ENCODE results near the gene PAIP2.
"Not testable (repeated sequence)": the region's sequence is repeated elsewhere in the genome, so short reads cannot be mapped to it uniquely, and the experiment has no call there.

The PAIP2 gene

DNA sequence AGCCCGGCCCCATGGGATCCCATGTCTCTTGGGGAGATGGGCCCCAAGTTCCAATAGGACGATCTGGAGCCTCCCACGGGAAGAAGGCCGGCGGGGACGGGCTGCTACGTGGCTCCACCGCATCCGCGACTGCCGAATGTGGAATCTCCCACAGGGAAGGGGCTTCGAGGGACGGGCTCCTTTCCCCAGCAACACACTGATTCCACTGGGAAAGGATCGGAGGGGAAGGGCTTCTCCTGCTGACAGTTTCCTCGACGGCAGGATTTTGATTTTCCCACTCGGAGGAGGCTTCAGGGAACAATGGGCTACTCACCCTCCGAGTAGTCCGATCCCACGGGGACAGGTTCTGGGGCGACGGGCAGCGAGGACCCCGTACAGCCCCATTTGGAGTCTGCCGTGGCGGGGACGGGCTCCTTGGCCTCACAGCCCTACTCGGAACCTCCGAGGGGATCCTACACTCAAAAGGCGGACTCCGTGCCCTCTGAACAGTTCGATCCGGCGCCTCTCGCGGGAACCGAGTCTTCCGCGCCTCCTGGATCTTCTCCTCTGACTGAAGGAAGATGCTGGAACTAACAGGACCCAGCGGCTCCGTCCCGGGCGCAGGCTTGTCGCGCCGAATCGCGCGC, 52.0 kb downstream of the PAIP2 start:
- no peak for DNase-seq

DNA sequence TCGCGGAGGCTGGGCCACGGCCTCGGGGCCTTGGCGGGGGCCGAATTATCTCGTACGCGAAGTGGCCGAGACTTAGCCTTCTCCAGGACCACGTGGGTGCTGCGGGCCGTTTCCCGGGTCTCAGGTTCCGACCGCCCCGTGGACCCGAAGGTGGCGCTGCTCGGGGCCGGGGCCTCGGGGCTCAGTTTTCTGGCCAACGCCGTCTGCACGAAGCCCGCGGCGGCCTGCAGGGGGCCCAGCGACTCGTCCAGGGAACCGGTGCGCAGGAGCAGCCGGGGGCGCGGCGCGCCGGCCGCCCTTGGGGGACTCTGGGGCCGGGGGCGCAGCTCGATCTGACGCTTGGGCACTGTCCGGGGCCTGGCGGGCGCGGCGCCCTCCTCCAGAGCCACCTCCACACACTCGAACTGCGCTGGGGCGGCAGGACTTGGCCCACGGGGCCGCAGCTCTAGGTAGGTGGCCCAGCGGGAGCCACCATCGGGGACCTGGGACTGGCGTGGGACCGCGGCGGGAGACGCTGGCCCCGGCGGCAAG, 52.5 kb downstream of the PAIP2 start:
- DNase-seq: peak; percentile 63

DNA sequence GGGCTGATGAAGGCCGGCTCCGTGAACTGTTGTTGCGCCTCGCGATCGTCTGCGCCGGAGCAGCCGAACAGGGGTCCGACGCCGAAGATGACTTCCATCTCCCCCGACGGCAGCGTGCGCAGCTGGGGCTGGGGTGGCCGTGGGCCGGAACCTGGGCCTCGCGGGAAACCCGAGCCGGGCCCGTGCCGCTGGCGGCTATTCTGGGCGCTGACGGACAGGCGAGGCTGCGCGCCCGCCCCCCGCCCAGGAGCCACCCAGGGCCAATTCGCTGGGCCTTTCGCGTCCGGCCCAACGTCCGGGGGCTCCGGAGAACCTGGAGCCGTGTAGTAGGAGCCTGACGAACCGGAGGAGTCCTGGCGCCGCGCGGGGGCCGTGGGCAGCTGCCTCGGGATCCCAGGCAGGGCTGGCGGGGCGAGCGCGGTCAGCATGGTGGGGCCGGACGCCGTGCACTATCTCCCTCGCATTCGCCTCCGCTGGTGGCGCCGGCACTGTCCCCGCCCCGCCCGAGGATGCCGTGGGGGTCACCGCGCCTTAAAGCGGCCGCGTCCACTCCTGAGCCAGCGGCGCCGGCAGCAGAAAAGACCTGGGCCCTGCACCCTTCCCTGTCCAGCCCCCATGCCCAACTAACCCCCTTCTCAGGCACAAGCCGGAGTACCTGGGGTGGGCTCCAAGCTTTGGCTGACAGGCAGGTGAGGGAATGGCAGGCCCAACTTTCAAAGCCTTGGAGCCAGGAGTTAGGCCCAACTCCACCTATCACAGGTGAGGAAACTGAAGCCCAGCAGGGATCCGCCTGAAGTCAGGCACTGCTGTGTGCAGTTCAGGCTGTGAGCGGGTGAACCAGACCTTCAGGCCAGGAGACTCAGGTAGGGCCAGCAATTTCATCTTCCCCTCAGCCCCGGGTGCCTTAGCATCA, 53.3 kb downstream of the PAIP2 start, which contains the start of gene PROB1:
Gene PROB1, minus strand, starts transcription at position 451 of the 913 bp plus-strand sequence. Its CDS starts 23 bp downstream, at position 428.
- DNase-seq: no peak

DNA sequence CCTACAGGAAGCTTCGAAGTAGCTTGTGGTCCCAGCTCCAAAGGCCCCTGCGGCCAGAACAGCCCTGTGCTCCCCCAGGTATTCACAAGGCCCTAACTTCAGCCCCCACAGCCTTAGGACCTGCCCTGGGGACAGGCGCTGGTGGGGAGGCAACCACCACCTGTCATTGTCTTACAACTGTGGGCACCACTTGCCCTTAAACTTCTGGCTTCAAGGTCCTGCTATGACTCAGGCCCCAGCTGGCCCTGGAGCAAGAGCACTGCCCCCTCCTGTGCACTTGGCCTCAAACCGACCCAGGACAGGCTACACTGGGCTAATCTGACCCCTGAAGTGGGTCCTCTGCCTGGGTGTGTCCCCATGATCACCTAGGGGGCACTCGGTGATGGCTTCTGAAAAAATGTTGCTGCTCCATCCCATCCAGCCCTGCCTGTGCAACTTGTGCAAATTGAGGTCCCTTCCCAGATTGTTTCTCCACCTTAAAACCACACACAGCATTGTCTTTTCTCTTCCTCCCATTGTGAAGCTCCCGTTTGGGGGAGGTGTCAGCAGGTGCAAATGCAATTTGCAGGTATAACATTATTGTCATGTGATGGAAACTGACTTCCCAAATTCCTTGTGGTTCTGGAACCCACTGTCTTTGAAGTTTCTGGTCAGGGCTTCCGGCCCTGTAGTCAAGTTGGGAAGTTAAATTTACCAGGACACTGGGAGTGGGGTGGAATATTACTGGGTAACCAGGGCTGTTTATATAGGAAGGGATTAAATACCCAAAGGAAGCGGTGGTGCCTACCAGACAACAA, 54.4 kb downstream of the PAIP2 start:
- DNase-seq: no peak

DNA sequence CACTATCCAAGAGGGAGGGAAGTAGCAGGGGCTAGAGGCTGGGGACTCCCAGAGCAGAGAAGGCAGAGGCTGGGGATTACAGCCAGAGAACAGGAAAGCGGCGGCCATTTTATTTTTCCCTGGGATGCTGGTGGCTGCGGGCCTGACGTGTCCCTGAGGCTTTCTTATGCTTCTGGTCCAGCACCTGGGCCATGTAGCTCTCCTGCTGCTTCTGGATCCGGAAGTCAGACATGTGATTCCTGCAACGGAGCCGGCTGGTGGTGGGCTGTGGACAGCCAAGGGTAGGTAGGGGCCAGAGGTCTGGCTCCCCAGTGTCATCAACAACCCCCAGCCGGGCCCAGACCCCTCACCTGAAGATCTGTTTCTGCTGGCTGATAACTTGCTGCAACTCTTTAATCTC, 55.0 kb downstream of the PAIP2 start:
- no peak for DNase-seq

DNA sequence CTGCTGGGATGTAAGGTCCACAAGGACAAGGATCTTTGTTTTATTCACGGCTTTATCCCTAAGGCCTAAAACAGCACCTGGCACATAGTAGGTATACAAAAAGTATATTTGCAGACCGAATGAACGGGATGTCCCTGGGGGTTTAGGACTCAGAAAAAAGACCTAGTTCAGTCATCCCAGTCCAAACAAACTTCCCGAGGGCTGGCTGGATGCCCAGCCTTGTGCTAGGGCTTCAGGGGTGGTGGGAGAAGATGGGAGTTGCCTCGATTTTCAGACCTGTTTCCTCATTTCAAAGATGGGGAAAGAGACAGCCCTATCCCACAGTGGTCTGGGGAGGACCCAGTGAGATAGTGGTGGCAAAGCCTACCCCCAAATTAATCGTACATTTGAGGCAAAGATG, 56.3 kb downstream of the PAIP2 start:
- no peak for DNase-seq

DNA sequence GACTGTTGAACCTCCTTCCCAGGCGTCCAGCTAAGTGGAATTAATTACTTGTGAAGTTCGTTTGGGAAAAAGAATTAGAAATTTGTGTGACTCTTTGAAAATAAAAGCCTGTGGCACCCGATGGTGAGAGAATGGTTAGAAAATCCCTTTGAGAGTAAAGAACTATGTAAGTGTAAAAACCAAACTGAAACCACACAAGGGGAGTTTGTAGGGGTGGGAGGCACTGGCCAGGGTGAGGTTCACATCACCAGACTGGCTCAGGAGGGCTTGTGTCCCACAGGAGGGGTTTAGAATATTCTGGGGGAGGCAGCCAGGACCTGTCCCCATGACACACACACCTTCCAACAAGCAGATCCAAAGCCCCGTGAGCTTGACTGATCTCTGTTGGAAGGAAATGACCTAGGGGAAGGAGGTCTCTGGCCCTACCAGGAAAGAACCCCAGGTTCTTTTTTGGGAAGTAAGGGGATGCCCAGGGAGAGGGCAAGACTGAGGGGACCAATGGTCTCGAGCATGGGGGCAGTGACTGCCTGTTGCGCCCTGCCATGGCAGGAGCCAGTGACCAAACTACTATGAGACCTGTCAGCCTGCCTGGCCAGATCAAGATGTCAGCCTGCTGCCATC, 58.0 kb downstream of the PAIP2 start:
- no peak for DNase-seq

DNA sequence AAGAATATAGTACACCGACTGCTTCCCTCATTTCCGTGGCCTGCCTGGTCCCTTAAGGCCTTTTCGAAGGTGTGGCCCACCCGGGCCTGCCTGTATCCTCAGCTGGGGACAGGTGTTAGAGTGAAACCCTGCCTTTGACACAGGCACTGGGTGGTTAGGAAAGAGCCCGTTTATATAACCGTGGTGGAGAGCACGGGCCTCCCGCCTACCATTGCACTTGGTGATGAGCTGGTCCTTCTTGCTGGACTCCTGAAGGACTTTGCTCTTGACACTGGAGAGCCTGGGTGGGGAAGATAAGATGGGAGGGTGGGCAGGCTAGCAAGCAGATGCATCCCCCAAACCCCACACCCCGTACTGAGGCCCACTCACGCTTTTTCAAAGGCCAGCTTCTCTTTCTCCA, 59.9 kb downstream of the PAIP2 start:
- DNase-seq: no peak

DNA sequence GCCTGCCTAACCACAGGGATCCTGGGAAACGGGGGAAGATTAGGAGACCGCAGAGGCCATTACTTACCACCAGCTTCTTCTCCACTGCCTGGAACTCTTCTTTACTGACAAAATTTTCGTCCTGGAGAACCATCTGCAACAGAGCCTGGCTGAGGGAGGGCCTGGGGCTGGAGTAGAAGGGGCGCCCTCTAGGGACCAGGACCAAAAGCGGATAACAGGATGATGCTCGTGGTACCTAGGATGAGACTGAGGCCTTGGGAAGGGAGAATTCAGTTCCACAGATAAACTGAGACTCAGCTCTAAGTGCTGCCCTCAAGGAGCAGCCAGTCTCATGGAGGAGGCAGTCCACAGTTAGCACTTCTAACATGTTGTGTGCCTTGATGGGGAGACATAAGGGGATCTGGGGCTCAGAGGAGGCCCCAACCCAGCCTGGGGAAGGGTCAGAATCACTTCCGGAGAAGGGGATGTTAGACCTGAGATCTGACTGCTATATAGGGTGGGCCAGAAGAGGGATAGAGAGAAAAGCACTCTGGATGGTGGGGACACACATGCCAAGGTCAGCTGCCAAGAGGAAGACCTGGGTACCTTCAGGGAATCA, 61.0 kb downstream of the PAIP2 start:
- no peak for DNase-seq

DNA sequence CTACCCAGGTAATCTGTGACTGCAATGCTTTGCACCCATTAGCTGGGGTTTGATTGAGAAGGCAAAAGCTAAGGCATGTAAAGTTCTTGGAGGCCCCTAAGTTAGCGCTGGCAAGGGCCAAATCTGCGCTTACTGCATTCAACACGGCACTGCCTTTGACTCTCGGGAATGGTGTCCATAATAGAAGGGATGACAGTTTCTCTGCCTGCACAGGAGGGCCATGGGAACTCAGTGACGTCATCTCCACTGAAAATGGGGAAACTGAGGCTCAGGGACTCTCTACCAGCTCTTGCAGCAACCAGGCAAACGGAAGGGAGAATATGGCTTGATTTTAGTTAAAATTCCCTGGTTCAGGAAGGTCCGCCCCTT, 61.7 kb downstream of the PAIP2 start:
- no peak for DNase-seq

DNA sequence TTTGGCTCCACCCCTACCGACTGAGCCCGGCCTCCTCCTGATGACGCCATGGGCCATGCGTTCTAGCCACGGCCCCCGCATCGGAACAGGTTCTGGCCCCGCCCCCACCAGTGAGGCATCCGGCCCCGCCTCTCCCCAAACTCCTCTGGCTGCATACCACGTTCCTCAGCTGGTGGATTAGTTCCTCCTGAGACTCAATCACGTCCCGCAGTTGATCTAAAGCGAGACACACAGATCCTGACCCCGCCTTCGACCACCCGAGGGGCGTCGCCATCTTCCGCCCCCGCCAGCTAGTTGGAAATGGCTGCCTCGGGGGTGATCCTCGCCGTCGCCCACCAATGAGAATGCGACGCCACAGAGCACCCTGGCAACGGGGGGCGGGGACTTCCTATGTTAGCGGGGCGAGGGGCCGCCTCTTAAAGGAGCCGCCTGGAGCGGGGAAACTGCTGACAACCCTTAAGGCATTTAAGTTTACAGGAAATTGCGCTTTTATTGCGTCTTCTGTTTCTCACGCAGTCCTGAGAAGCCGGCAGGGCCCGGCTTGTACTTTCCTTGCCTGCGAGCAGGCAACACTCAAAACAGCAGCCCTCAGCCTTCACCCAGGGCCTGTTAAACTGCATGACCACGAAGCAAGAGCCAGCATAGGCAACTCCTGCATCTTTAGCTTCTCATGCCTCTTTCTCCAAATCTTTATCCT, 62.3 kb downstream of the PAIP2 start, which contains the start of gene SPATA24:
Gene SPATA24, minus strand, starts transcription at position 303 of the 697 bp plus-strand sequence. Its CDS starts 29 bp downstream, at position 274.
- peak; percentile 99 for DNase-seq

DNA sequence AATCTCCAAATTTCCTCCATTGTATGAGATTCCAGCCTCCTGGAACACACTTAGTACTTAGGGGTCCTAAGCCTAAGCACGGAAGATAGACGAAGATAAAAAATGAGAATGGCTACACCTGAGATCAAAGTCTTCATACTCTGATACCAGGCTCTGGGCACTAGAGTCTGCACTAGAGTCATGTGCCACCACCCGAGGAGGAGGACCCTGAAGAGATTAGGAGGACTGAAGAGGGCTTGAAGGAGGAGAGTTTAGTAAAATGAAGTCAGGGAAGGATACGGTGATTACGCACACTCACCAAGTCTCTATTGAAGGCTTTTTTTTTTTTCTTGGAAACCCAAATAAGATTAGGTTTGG, 62.8 kb downstream of the PAIP2 start:
- DNase-seq: no peak

DNA sequence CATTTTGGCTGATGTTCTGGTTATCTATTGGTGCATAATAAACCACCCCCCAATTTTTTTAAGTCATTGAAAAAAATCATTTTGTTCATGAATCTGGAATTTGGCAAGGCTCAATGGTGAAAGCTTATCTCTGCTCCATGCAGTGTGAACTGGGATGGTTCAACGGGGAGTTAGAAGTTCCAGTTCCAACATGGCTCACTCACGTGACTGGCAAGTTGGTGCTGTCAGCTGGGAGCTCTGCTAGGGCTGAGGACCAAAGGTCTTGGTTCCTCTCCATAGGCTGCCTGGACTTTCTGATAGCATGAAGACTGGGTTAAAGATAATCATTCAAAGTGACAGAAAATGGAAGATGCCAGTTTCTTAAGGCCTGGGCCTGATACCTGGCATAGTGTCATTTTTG, 65.3 kb downstream of the PAIP2 start:
- DNase-seq: no peak

DNA sequence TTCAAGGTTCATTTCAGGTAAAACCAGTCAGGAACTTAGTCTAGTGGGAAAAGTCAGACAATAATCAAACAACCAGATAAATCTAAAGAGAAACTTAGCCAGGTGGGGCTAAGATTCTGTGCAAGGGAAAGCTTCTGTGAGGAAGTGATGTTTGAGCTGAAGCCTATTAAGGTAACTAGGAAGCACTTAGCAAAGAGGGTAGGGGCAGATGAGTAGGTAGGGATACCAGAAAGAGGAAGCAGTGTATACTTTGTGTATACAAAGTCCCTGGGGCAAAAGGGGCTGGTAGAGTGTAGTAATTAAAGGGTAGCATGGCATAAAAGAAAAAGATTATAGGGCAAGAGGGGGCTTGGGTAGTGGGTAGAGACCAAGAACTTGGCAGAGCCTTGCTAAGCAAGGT, 65.9 kb downstream of the PAIP2 start:
- DNase-seq: no peak

DNA sequence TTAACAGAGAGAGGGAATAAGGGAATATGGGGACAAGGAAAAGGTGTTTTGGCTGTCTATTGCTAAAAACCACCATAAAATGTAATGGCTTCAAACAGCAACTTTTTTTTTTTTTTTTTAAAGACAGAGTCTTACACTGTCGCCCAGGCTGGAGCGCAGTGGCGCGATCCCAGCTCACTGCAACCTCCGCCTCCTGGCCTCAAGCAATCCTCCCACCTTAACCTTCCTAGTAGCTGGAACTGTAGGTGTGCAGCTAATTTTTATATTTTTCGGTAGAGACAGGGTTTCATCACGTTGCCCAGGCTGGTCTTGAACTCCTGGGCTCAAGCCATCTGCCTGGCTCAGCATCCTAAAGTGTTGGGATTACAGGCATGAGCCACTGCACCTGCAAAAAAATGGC, 66.5 kb downstream of the PAIP2 start:
- no peak for DNase-seq

DNA sequence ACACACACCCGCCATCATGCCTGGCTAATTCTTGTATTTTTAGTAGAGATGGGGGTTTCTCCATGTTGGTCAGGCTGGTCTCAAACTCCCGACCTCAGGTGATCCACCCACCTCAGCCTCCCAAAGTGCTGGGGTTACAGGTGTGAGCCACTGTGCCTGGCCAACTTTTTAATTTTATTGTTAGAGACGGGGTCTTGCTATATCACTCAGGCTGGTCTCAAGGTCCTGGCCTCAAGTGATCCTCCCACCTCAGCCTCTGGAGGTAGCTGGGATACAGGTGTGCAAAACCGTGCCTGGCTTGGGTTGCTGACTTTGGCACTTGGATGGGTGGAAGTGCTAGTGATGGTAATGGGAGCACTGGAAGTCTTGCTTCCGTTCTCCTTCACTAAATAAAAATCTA, 67.5 kb downstream of the PAIP2 start:
- DNase-seq: not testable (repeated sequence)

DNA sequence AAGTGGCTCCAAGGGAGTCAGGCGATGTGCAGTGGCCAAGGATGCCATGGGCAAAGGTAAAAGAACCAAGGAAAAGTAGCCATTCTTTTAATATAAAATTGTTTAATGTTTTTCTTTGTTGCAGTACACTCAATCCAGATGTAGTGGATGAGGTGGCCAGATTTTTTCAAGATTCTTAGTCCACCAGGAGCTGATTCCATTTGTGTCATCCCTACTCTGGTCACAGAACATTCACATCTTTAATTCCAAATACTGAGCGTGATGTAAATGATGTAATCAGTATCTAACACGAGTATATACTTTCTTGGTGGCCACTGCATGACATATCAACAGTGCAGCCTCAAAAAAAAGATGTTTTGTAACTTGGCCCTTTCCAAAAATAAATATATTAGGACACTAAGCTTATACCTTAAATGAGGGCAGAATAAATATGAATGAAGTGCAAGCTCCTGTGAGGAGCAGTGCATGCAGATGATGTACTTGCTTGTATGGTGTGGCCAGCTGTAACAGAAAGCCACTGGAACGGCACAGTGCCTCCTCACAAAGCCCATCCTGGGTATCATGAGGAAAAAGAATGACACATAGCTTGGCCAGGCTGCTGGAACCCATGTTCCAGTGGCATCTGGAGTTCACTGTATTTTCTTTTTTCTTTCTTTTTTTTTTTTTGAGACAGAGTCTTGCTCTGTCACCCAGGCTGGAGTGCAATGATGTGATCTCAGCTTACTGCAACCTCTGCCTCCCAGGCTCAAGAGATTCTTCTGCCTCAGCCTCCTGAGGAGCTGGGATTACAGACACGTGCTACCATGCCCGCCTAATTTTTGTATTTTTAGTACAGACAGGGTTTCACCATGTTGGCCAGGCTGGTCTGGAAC, 68.7 kb downstream of the PAIP2 start:
- no peak for DNase-seq

DNA sequence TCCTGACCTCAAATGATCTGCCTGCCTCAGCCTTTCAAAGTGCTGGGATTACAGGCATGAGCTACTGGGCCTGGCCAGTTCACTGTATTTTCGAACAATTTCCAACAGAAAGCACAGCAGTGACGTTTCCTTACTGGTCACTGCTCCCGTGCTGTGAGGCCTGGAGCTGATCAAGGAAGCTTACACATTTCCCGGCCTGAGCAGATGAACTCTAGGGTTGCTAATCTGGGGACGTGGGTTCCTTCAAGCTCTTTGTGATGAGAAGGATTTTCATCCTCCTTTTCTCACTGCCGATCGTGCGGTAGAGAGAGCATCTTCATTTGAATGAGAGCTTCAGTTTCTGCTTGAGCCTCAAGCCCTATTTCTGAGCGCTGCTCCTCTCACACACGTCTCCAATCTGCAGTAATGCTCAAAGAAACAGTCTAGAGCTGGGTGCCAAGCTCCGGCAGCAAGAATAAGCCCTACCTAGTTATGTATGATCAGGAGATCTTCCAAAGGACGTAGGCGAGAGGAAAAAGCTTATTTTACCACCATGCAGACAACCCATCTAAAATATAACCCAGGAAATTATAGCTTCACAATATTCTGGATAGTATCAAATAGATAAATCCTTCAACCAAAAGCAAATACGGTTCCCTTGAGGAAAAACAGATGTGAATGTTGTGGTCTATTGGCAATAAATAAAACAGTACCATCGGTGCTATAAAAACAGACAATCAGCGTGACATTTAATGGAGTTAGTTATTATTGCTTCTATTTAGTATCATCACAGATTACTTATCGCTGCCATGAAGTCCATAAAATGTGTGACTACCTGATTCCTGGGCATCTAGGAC, 69.6 kb downstream of the PAIP2 start:
- no peak for DNase-seq

DNA sequence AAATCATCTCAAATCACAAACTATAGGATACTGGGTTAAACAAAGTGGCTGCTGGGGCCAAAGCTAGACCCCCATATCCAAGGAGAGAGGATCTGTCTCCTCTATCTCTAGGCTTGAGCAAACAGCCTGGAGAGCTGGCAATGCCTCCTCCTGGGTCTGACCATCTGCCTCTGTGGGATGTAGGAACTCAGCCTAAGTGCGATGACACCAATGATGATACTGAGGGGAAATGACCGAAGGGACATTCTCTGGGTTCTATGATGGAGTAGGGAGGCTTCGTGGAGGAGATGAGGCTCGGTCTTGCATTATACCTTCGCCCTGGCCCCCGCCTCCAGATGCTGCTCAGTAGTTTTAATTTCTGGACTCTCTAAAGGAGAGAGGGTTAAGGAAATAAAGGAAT, 71.5 kb downstream of the PAIP2 start:
- DNase-seq: no peak

DNA sequence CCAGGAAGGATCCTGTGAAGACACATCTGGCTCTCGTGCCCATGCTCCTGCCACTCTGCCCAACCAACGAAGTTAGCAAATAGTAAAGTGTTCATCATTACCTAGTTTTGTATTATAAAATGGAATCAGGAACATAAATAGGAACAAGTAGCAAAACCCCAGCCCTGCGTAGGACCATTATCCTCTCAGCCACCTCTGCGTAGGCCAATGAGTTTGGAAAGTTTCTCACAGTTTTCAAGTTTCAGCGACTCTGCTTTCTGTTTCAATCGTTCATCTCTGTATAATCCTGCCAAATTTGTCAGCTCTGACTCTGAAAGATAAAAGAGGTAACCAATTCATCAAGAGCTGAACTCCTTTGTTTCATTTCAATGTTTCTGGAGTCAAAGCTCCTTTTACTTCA, 72.3 kb downstream of the PAIP2 start:
- no peak for DNase-seq

Measured in activated naive CD4-positive, alpha-beta T cell treated with Interleukin-2 at 50 U/mL for 16 hours (primary cell).